ENCODE measurements around the gene TCOF1.
"Not testable (repeated sequence)": the region's sequence is repeated elsewhere in the genome, so short reads cannot be mapped to it uniquely, and the experiment has no call there.

The TCOF1 gene

DNA sequence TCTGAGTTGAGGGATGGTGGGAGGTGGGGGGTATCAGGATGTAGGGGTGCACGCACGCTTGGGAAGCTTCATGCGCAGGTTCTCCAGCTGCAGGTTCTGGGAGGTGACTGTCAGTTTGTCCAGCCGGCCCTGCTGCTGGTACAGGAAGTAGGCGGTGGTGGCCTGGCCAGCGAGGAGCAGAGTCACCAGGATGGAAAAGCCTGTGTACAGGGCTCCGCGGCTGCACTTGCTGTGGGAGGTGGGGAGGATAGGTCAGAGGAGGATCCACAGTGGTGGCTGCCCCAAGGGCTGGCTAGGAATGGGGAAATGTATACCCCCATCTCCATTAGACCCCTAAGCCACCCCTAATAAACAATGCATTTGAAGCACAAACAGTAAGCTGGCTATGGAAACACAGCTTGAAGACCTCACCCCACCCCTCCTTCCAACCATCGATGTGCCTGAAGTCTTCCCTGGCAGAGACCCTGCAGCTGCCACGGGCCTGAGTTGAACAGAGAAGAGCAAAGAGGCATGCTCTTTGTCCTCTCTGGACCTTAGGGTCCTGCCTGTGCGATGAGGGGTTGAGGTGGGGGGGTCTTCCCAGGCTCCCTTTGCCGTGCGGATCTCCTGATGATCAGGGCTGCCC is 49.7 kb downstream of the TCOF1 start:
- peak overlapping the region; percentile 76 for H3K27ac Mint-ChIP-seq
- peaks cover 30% of the 10 kb centered on the region for H3K4me1 Mint-ChIP-seq (ENCODE audit: low read depth)
- no peak for DNase-seq

DNA sequence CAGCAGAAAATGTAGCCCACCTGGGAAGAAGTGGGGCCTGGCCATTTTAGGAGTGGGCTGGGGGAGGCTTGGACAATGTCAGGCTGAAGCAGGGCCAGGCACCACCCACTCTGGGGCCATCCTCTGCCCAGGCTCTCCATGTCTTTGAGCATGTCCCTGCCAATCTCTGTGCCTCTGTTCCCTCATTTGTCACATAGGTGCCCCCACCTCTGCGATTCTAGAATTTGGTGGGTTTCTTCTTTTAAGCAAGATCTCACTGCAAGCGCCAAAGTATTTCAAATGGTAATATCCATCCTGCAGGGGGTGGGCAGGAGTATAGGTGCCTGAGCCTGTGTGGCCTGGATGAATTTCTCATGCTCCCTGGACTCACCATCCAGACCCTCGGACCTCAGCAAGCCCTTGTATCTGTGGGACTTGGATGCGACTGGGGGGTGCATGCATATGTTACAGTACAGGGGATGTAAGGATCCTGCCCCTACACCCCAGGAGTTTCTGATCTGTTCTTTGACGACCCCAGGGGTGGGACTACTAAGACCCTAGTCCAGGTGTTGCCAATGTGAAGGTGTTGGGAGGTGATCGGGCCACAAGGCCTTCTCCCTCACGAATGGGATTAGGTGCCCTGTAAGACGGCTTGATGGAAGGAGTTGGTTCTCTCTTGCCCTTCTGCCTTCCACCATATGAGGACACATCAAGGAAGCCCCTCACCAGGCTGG is 50.9 kb downstream of the TCOF1 start:
- Mint-ChIP-seq H3K27me3 (no peaks in the 10 kb centered on the region), H3K36me3 (ENCODE audit: low read depth) (peaks cover 68% of the 10 kb centered on the region), H3K4me1 (ENCODE audit: low read depth) (peaks cover 40% of the 10 kb centered on the region), H3K9me3 (no peaks in the 10 kb centered on the region), H3K27ac (peak overlapping the region; percentile 37), H3K4me3 (no peak overlapping the region)
- no peak for DNase-seq

More for the DNA sequence above, 49.7 kb downstream of the TCOF1 start:
- H3K36me3 Mint-ChIP-seq (ENCODE audit: low read depth): peaks cover 74% of the 10 kb centered on the region
- no peaks in the 10 kb centered on the region for H3K27me3 Mint-ChIP-seq
- H3K9me3 Mint-ChIP-seq: no peaks in the 10 kb centered on the region
- H3K4me3 Mint-ChIP-seq: no peak overlapping the region

GRCh38 chr5:150409638-150410523 is 52.4 kb downstream of the TCOF1 start:
- H3K36me3 Mint-ChIP-seq (ENCODE audit: low read depth): peaks cover 54% of the 10 kb centered on the region

GRCh38 chr5:150410524-150411244 is 53.2 kb downstream of the TCOF1 start:
- peaks cover 44% of the 10 kb centered on the region for H3K4me1 Mint-ChIP-seq (ENCODE audit: low read depth)
- peaks cover 47% of the 10 kb centered on the region for H3K36me3 Mint-ChIP-seq (ENCODE audit: low read depth)
- peak overlapping the region; percentile 99 for H3K27ac Mint-ChIP-seq
- H3K9me3 Mint-ChIP-seq: no peaks in the 10 kb centered on the region
- no peaks in the 10 kb centered on the region for H3K27me3 Mint-ChIP-seq
- DNase-seq: no peak
- peak overlapping the region; percentile 97 for H3K4me3 Mint-ChIP-seq

More at GRCh38 chr5:150409638-150410523, 52.4 kb downstream of the TCOF1 start:
- Mint-ChIP-seq H3K4me1 (ENCODE audit: low read depth) (peaks cover 44% of the 10 kb centered on the region), H3K27me3 (no peaks in the 10 kb centered on the region), H3K4me3 (peak overlapping the region; percentile 97), H3K9me3 (no peaks in the 10 kb centered on the region), H3K27ac (peak overlapping the region; percentile 99)
- DNase-seq: peak; percentile 58

- Mint-ChIP-seq H3K4me1 (ENCODE audit: low read depth) (peaks cover 44% of the 10 kb centered on the region), H3K27ac (peak overlapping the region; percentile 99), H3K9me3 (no peaks in the 10 kb centered on the region), H3K27me3 (no peaks in the 10 kb centered on the region), H3K36me3 (ENCODE audit: low read depth) (peaks cover 40% of the 10 kb centered on the region), H3K4me3 (peak overlapping the region; percentile 97)
- DNase-seq: peak; percentile 72
Measured at GRCh38 chr5:150411245-150411979, 53.9 kb downstream of the TCOF1 start.

DNA sequence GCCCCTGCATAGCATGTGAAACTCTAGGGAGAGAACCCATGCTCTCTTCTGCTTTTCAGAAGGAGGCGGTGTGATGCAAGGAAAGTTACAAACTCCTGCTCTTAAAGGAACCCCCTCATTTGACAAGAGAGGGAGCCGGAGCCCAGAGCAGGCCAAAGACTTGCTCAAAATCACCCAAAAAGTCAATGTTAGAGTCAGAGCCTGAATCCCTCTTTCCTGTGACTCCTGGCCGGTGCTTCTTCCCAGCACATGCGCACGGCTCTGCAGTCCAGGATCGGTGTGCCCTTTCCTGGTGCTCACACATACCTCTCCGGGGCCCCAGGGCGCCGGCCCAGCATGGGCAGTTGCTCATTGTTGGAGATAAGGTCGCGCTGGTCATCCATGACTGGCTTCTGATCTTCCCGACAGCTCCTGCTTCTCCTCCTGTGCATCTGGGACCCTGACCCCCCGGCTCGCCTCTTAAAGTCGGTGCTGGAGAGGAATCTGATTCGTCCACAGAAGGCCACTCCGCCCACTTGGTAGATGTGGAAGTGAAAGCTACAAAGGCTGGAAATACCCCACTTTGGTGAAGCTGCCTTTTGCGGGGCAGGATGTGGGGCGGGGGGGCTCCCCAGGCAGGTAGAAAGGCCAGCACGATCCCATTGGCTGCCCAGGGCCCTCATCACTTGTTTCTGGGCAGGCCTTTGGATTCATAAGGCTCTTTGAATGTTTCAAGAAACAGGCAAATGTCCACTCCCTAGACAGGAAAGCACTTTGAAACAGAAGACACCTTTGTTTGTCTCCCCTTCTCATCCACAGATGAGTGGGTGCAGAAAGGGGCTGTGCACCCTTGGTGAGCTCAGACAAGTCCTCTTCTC is 55.0 kb downstream of the TCOF1 start, which contains the start of gene CD74:
Gene CD74 (minus strand): TSS at position 592 of the 857 bp plus-strand sequence. CDS start 161 bp downstream, at position 431.
- peak; percentile 89 for DNase-seq
- H3K27me3 Mint-ChIP-seq: no peaks in the 10 kb centered on the region
- peaks cover 30% of the 10 kb centered on the region for H3K36me3 Mint-ChIP-seq (ENCODE audit: low read depth)

GRCh38 chr5:150413176-150413901 is 55.8 kb downstream of the TCOF1 start:
- H3K4me3 Mint-ChIP-seq: peak overlapping the region; percentile 97
- H3K4me1 Mint-ChIP-seq (ENCODE audit: low read depth): peaks cover 41% of the 10 kb centered on the region

More for the DNA sequence above, 55.0 kb downstream of the TCOF1 start, which contains the start of gene CD74:
- no peaks in the 10 kb centered on the region for H3K9me3 Mint-ChIP-seq
- H3K4me3 Mint-ChIP-seq: peak within 1 kb of the TSS; percentile 97
- H3K27ac Mint-ChIP-seq: peak within 1 kb of the TSS; percentile 99
- peaks cover 44% of the 10 kb centered on the region for H3K4me1 Mint-ChIP-seq (ENCODE audit: low read depth)

DNA sequence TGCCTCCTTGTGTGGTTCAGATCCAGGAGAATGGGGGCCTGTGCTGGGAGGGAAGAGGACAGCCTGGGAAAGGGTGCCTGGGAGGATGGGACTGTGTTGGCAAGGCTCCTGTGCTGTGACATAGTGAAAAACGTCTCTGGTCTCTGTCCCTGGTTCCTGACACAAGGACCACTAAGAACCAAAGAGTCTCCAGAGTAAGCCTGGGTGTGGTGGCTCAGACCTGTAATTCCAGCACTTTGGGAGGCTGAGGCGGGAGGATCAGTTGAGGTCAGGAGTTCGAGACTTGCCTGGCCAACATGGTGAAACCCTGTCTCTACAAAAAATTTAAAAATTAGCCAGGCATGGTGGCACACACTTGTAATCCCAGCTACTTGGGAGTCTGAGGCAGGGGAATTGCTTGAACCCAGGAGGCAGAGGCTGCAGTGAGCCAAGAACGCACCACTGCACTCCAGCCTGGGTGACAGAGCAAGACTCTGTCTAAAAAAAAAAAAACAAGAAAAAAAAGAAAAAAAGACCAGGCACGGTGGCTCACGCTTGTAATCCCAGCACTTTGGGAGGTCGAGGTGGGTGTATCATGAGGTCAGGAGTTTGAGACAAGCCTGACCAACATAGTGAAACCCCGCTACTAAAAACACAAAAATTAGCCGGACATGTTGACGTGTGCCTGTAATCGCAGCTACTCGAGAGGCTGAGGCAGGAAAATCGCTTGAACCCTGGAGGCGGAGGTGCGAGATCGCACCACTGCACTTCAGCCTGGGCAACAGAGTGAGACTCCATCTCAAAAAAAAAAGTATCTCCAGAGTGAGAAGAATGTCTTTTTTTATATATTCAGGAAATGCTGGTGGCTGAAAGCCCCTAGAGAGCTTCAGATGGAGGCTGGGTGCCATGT is 56.6 kb downstream of the TCOF1 start:
- not testable (repeated sequence) for H3K27me3 Mint-ChIP-seq, H3K4me3 Mint-ChIP-seq, H3K9me3 Mint-ChIP-seq
- Mint-ChIP-seq H3K27ac (peak overlapping the region; percentile 99), H3K4me1 (ENCODE audit: low read depth) (peaks cover 36% of the 10 kb centered on the region), H3K36me3 (ENCODE audit: low read depth) (peaks cover 15% of the 10 kb centered on the region)
- DNase-seq: peak; percentile 31

More at GRCh38 chr5:150413176-150413901, 55.8 kb downstream of the TCOF1 start:
- no peak for DNase-seq
- Mint-ChIP-seq H3K36me3 (ENCODE audit: low read depth) (peaks cover 22% of the 10 kb centered on the region), H3K9me3 (no peaks in the 10 kb centered on the region), H3K27me3 (no peaks in the 10 kb centered on the region), H3K27ac (peak overlapping the region; percentile 99)

- no peak overlapping the region for H3K27ac Mint-ChIP-seq
- H3K27me3 Mint-ChIP-seq: no peaks in the 10 kb centered on the region
- no peaks in the 10 kb centered on the region for H3K9me3 Mint-ChIP-seq
- no peak overlapping the region for H3K4me3 Mint-ChIP-seq
- no peaks in the 10 kb centered on the region for H3K36me3 Mint-ChIP-seq (ENCODE audit: low read depth)
- DNase-seq: no peak
- no peaks in the 10 kb centered on the region for H3K4me1 Mint-ChIP-seq (ENCODE audit: low read depth)
Measured at GRCh38 chr5:150419630-150420270, 62.3 kb downstream of the TCOF1 start.

DNA sequence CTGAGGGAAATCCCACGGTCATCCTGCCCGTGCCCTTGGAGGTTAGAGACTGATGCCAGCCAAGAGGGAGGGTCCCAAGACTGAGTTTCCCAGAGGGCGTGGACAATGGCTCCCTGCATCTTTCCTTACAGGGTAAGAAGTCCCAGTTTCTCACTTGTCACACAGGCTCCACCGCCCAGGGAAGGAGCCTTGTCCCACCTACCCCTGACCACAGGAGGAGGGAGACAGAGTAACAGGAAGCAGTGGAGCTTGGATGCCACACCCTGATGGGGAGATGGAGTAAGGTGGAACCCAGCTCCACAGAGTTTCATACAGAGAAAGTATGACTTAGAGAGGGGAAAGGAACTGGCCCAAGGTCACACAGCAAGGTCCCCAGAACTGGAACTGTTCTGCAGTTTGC is 64.6 kb downstream of the TCOF1 start:
- no peaks in the 10 kb centered on the region for H3K4me1 Mint-ChIP-seq (ENCODE audit: low read depth)
- H3K27me3 Mint-ChIP-seq: no peaks in the 10 kb centered on the region
- H3K9me3 Mint-ChIP-seq: no peaks in the 10 kb centered on the region
- no peaks in the 10 kb centered on the region for H3K36me3 Mint-ChIP-seq (ENCODE audit: low read depth)
- no peak overlapping the region for H3K4me3 Mint-ChIP-seq
- no peak overlapping the region for H3K27ac Mint-ChIP-seq
- no peak for DNase-seq

- Mint-ChIP-seq H3K4me3 (no peak overlapping the region), H3K27ac (no peak overlapping the region), H3K9me3 (no peaks in the 10 kb centered on the region)
Measured at GRCh38 chr5:150422758-150423157, 65.3 kb downstream of the TCOF1 start.

More at GRCh38 chr5:150422758-150423157, 65.3 kb downstream of the TCOF1 start:
- Mint-ChIP-seq H3K27me3 (no peaks in the 10 kb centered on the region), H3K36me3 (ENCODE audit: low read depth) (no peaks in the 10 kb centered on the region), H3K4me1 (ENCODE audit: low read depth) (no peaks in the 10 kb centered on the region)
- no peak for DNase-seq

Measured in activated T-cell treated with anti-CD3 and anti-CD28 coated beads, Interleukin-2, amount 50 U/mL, for 24 hours (primary cell).